B cell (primary cell): ENCODE data around the gene ARHGDIB.

Experiments used
- EZH2 ChIP-seq: IDR thresholded peaks from 2 replicates; pipeline ENCODE4 v1.6.1; 2012; ENCODE audit warnings: borderline replicate concordance, low read depth, mild to moderate bottlenecking, moderate library complexity, low read length; ENCODE audit not compliant: insufficient read depth, poor library complexity, severe bottlenecking
- TF ChIP-seq, protein P1 (sequence below): fragments of 200-600 bp; IDR thresholded peaks from one replicate; pipeline ENCODE4 v1.8.0; 2022; ENCODE audit warnings: antibody characterized with exemption, mild to moderate bottlenecking

DNA sequence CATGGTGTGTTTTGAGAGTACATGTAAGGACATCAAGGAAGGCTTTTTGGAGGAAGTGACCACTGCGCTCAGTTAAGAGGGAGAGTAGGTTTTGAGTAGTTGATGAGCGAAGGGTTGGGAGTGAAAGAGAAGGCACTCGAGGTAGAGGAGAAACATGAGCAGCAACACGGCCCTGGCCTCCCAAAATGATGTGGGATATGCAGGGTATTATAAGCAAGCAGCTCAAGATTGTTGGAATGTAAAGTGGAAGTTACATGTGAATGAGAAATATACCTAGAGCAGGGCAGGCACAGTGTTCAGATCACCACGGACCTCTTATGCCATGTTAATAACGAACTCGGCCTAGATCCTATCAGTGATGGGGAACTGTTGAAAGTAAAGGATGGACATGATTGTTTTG lies 2.1 kb upstream of the ARHGDIB start:
- TF ChIP-seq EZH2 = no peak
- TF ChIP-seq, protein P1, sequence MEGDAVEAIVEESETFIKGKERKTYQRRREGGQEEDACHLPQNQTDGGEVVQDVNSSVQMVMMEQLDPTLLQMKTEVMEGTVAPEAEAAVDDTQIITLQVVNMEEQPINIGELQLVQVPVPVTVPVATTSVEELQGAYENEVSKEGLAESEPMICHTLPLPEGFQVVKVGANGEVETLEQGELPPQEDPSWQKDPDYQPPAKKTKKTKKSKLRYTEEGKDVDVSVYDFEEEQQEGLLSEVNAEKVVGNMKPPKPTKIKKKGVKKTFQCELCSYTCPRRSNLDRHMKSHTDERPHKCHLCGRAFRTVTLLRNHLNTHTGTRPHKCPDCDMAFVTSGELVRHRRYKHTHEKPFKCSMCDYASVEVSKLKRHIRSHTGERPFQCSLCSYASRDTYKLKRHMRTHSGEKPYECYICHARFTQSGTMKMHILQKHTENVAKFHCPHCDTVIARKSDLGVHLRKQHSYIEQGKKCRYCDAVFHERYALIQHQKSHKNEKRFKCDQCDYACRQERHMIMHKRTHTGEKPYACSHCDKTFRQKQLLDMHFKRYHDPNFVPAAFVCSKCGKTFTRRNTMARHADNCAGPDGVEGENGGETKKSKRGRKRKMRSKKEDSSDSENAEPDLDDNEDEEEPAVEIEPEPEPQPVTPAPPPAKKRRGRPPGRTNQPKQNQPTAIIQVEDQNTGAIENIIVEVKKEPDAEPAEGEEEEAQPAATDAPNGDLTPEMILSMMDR = no peak
